ENCODE results near the gene GRHL3. TPM values are rescaled to one million over a fixed set of nuclear protein-coding genes. Genes with fewer than 3 reads are reported as not detected.

GRHL3 gene
- total RNA-seq, 1 experiment from 2014 or later = not detected

- DNase-seq (ENCODE audit: low read depth) = peak; percentile 54
Measured at GRCh38 chr1:24317956-24318614, 1.1 kb upstream of the GRHL3 start.

GRCh38 chr1:24318615-24319311 lies 394 bp upstream of the GRHL3 start:
- DNase-seq (ENCODE audit: low read depth) = no peak

GRCh38 chr1:24319962-24320361 lies 805 bp downstream of the GRHL3 start:
- DNase-seq (ENCODE audit: low read depth) = no peak

- DNase-seq (ENCODE audit: low read depth) = no peak
Measured at GRCh38 chr1:24321126-24321525, 2.0 kb downstream of the GRHL3 start.

GRCh38 chr1:24321697-24322469 lies 2.7 kb downstream of the GRHL3 start:
- peak; percentile 97 for DNase-seq (ENCODE audit: low read depth)

DNA sequence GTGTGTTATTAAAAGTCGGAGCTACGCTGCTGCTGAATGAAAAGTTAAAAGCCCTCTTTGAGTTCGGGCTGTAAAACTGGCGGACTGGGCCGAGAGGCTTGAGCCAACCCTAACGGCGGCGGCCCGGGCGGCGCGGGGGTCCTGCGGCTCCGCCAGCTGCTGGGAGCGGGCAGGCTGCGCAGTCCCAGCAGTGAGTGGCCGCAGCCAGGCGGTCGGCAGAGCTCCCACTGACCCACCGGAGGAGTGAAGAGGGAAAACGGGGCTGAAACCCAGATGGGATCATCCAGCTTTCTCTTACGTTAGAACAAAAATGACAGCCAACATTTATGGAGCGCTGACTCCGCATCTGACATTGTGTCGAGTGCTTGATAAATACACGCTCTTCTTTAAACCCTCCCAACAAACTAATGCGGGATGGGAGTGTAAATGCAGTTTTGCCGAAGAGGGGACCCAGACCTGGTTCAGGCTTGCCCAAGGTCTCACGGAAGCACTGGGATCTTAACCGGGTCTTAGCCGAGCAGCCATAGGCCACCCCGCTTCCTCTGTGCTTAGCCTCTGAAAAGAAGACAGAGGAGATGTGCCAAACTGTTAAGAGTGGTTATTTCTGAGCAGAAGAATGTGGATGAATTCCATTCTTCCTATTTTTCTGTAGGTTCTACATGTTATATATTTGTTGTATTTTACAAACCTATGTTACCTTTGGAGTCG lies 3.5 kb downstream of the GRHL3 start:
- DNase-seq (ENCODE audit: low read depth) = no peak

- no peak for DNase-seq (ENCODE audit: low read depth)
Measured at GRCh38 chr1:24323281-24323680, 4.1 kb downstream of the GRHL3 start.

GRCh38 chr1:24324903-24325302 lies 5.7 kb downstream of the GRHL3 start:
- DNase-seq (ENCODE audit: low read depth) = no peak

- no peak for DNase-seq (ENCODE audit: low read depth)
Measured at GRCh38 chr1:24325587-24326449, 6.7 kb downstream of the GRHL3 start.

DNA sequence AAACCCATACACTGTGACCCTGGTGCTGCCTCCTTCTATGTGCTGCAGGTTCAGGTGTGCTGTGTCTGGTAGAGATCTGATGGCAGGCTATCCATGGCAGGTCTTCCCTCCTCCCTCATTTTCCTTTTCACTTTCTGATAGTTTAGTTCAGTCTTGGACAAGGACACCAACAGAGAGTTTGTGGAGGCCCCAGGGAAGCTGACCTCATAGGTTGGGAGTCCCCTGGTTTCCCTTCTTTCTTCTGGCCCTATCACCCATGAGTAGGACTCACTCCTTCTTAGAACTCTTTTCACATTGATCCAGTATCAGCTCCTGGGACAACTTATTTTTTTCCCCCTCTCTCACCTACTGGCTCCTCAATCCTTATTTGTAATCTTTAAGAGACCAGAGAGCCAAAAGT lies 8.3 kb downstream of the GRHL3 start:
- DNase-seq (ENCODE audit: low read depth) = no peak

- DNase-seq (ENCODE audit: low read depth) = no peak
Measured at GRCh38 chr1:24327891-24328290, 8.7 kb downstream of the GRHL3 start.

DNA sequence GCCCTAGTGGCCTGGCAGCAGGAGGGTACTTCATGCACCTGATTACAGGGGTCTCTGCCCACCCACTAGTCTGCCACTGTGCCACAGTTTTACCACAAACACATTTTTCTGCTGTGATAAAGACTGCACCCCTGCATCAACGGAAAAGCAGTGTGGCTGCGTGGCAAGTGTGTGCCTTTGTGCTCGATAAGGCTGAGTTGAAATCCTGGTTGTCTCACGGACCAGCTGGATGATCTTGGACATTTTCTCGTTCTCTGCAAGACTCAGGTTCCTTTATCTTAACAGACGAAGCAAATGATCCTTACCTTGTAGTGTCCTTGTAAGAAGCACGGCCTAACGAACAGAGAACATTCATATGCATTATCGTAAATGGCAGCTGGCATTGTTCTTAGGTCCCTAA lies 10.2 kb downstream of the GRHL3 start:
- no peak for DNase-seq (ENCODE audit: low read depth)

DNA sequence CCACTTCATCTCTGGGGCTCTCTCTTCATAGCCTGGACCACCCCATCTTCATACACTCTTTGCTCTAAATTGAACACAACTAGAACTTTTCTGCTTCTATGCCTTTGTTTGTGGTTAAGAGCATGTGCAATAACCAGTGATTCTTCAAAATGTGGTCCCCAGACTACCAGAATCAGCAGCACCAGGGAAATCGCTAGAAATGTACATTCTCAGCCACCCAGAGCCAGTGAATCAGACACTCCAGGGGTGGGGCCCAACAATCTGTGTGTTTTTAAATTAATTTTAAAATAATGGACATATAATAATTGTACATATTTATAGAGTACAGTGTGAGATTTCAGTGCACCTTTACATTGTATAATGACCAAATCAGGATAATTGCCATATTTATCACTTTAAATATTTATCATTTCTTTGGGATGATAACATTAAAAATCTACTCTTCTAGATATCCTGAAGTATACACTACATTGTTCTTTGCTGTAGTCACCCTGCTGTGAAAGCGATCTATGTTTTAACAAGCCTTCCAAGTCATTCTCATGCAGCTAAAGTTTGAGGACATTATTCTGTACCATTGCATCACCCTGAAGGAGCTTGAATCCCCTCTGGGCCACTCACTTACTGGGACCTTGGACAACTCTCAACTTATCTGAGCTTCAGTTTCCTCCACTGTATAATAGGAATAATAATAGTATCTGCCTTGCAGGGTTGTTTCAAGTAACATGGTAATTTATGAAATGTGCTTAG lies 10.8 kb downstream of the GRHL3 start:
- no peak for DNase-seq (ENCODE audit: low read depth)

DNA sequence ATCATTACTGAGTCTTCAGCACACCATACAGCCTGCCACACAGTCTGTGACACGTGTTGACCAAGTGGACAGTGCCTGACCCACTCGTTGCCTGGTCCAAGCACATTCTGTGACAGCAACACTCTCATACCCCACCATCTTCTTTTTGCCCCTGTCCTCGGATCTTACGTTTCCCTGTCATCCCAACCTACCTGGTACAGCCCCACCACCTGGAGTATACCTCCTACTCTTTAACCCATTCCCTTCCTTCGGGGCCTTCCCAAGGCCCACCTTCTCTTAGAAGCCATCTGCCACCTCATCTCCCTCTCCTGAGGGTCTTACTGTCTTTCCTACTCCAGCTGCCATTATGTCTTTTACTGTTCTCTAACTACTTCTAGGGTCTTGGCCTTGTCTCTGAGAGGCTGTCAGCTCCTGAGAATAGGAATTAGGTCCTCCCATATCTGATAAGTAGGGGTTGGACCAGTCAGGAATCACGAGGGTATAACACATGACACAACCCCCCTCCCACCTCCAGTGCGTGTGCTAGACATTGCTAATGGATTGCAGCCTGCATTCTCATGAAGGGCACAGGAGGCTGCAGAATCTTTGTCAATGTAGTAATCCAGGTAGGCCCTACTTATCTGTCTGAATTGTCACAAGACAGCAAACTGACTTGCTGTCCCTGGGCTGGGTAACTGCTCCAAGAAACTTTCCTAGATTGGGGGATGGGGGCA lies 13.0 kb downstream of the GRHL3 start:
- DNase-seq (ENCODE audit: low read depth) = no peak

- no peak for DNase-seq (ENCODE audit: low read depth)
Measured at GRCh38 chr1:24336075-24336474, 16.9 kb downstream of the GRHL3 start.

DNA sequence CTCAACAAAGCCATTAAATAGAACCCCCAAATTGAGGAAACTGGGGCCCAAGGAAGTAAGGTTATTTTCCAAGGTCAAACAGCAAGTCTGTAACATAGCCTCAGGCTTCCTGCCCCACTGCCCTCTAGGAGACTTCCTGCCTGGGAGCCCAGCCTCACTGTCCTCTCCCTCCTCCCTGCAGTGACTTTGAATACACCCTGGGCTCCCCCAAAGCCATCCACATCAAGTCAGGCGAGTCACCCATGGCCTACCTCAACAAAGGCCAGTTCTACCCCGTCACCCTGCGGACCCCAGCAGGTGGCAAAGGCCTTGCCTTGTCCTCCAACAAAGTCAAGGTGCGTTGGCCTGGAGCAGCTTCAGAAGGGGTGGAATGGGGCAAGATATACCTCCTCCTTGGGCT lies 18.3 kb downstream of the GRHL3 start:
- no peak for DNase-seq (ENCODE audit: low read depth)

GRCh38 chr1:24338447-24338846 lies 19.3 kb downstream of the GRHL3 start:
- no peak for DNase-seq (ENCODE audit: low read depth)

DNA sequence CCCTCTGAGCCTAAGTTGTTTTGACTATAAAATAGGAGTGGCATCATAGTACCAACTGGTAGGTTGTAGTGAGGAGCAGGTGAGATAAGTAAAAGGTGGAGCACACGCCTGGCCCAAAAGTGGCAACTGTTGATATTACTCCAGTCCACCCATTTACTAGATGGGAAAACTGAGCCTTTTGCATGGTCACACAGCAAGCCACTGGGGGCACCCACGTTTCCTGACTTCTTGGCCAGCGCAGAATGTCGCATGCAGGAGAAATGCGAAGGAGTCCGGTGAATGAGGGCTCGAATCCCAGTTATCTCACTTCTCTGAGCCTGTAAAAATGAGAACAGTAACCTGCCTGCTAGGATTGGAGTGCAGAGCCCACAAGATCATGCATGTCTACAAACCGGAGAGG lies 20.8 kb downstream of the GRHL3 start:
- no peak for DNase-seq (ENCODE audit: low read depth)

DNA sequence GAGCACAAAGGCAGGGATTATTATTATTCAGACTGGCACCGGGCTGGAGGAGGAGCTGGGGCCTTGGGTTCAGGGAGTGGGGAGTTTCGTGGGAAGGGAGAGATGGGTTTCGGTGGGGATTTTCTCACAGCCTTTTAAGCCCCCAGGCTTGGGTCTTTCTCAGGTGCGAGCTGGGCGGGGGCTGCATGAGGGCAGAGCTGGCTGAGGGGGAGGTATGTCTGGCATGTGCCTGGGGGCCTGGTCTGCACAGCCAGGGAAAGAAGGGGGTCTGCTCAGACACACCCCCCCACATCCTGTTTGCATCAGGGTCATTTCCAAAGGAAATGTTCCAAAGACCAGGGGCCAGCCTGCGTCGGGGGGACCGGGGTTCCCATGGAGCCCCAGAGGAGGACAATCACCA lies 21.6 kb downstream of the GRHL3 start:
- no peak for DNase-seq (ENCODE audit: low read depth)

DNA sequence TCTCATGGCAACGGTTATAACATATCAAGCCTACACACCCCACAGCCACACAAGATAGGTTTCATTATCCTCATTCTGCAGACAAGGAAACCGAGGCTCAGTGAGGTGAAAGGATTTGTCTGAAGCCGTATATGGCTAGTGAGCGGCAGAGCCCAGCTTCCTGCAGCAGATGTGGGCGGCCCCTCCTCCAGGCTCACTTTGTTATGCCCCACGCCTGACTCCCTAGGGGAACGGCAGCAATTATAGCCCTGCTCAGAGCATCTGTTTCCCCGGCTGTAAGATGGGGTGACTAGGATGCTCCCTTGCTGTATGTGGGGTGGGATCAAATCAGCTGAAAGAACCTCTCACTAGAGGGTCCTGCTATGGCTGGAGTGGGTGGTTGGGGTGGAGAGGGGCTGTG lies 22.1 kb downstream of the GRHL3 start:
- no peak for DNase-seq (ENCODE audit: low read depth)

Measured in M059J (cell line).